GM10847 (cell line): ENCODE measurements around the gene MAP6D1.

Source experiments
- POLR2A ChIP-seq: IDR thresholded peaks from 2 replicates; pipeline ENCODE4 v1.6.1; 2011; ENCODE audit not compliant: insufficient read length; ENCODE audit errors: extremely low read depth

MAP6D1 gene

DNA sequence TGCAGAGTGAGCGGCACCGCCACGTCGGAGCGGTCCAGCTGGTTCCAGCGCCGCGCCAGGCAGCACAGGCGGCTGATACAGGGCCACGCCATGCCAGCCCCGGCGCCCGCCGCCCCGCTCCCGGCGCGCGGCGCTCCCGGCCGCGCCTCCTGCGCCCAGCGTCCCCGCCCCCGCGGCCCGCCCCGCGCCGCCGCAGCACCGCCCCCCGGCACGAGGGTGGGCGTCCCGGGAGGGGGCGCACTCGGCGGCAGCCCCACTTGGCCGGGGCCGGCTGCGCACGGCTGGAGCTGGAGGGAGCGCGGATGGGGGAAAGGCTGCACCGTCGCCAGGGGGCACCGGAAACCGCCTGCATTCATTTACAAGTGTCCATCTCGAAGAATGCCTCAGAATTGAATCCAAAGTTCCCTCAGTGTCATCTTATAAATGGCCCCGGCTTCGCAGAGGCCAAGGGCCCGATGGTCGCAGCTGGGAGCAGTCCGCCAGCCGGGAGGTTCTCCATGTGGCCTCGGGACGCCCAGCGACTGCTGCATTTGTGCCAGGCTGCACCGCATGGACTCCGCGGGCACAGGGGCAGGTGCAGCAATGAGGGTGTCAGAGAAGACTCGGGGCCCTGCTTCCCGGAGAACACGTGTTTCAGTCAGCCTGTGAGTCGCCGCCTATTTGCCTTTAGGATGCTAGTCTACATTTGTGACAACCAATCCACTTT, at the start of gene MAP6D1:
Gene MAP6D1 (minus strand): TSS at position 122 of the 706 bp plus-strand sequence. CDS start 30 bp downstream, at position 92.
- TF ChIP-seq POLR2A, result no peak

- TF ChIP-seq POLR2A, result no peak
These were observed 48.5 kb upstream of the MAP6D1 start for GRCh38 chr3:183873914-183874313.

DNA sequence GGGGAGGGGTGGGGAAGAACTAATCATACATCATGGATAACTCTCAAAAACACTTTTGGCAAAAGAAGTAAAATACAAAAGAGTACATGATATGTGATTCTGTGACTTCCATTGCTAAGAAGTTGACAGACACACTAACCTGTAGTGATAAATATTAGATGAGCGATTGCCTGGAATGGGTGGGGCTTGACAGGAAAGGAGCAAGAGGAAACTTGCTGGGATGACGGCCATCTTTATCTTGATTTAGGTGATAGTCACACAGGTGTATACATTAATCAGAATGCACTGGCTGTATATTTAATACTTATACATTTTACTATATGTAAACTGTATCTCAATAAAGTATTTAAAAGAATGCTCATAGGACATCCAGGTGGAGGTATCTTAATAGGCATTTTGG, 46.2 kb upstream of the MAP6D1 start:
- no peak for TF ChIP-seq POLR2A

GRCh38 chr3:183870563-183870962, 45.2 kb upstream of the MAP6D1 start:
- TF ChIP-seq POLR2A, result no peak

GRCh38 chr3:183868796-183869195, 43.4 kb upstream of the MAP6D1 start:
- TF ChIP-seq POLR2A, result no peak

- no peak for TF ChIP-seq POLR2A
These were observed 37.2 kb upstream of the MAP6D1 start for GRCh38 chr3:183862610-183863009.

- no peak for TF ChIP-seq POLR2A
These were observed 32.5 kb upstream of the MAP6D1 start for GRCh38 chr3:183857863-183858262.

DNA sequence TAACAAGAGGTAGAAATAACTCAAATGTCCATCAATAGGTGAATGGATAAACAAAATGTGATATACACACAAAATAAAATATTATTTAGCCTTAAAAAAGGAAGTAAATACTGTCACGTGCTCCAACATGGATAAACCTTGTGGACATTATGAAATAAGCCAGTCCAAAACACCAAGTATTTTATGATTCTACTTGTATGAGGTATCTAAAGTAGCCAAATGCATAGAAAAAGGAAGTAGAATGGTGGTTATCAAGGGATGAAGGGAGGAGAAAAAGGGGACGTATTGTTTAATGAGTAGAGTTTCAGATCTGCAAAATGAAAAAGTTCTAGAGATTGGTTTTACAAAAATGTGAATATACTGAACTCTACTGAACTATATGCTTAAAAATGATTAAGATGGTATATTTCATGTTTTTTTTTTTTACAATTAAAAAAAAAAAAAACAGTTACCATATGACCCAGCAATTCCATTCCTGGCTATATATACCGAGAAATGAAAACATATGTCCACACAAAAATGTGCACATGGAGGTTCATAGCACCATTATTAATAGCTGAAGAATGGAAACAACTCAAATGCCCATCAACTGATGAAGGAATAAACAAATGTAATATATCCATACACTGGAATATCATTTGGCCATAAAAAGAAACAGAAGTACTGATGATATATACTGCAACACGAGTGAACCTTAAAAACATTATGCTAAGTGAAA, 29.1 kb upstream of the MAP6D1 start:
- no peak for TF ChIP-seq POLR2A

- TF ChIP-seq POLR2A, result no peak
These were observed 20.4 kb upstream of the MAP6D1 start for GRCh38 chr3:183845608-183846288.

GRCh38 chr3:183845090-183845489, 19.7 kb upstream of the MAP6D1 start:
- no peak for TF ChIP-seq POLR2A

- no peak for TF ChIP-seq POLR2A
These were observed 19.2 kb upstream of the MAP6D1 start for GRCh38 chr3:183844606-183845005.

- TF ChIP-seq POLR2A, result no peak
These were observed 14.4 kb upstream of the MAP6D1 start for GRCh38 chr3:183839751-183840150.

GRCh38 chr3:183837894-183838293, 12.5 kb upstream of the MAP6D1 start:
- TF ChIP-seq POLR2A, result no peak

- no peak for TF ChIP-seq POLR2A
These were observed 12.0 kb upstream of the MAP6D1 start for GRCh38 chr3:183837390-183837789.

DNA sequence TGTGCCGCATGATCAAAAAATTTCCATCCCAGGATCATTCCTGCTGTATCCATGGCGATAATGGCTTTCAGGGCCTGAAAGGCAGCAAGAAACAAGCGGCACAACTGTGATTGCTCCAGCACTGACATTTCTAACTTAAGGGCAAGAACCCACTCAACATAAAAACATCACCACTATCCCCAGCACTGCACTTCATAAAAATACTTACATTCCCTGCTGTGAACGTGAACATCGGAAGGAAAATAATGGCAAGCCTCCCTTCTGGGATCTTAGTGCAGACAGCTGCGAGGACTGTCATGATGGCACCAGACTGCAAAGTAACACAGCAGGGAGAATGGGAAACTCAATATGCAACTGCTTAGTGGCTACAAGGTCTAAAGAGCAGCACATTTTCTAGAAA, 8.1 kb upstream of the MAP6D1 start:
- no peak for TF ChIP-seq POLR2A

DNA sequence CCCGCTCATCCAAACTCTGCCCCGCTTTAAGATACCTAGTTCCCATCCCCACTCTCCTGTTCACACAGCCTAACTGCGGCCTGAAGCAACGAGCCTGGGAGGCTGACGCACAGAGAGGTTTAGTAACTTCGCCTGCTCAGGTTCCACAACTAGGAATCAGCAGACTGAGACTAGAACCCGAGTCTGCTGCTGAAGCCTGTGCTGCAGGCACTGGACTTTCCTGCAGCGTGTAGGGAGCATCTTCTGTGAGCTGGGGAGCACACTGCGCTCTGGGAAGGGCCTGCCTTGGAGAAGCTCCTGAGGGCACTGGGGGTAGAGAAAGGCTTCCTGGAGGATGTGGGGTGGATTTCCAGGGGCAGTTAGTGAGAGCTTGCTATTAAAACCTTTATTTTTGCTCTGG, 4.8 kb upstream of the MAP6D1 start:
- no peak for TF ChIP-seq POLR2A

DNA sequence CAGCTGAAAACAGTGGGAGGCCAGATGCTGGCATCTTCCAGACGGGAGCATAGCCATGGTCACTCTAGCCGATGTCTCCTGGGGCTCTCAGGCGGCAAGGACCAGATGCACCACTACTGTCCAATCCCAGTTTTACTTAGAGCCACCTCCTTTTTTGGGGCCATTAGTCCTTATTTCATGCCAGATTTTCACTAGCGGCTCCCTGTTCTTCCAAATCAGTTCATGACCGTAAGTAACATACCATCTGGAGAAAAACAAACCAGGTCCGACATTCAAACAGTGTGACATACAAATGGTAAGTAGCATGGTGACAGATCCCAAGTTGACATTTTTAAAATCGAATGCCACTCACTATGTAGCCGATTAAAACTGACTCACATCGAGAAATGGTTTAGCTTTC, 4.1 kb upstream of the MAP6D1 start:
- TF ChIP-seq POLR2A, result no peak

DNA sequence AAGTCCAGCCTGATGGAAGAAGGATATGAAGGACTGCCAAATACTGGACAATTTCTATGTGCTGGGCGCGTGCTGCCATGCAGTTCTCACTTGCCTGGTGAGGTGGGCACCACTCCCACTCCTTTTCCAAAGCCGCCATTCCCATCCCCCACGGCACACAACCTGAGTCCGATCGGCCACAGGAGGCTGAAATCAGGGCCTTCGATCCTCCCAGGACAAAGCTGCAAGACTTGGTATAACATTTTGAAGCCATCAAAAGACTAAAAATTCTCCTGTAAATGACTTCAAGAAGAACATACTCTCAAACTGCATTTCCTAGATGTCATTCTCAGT, 3.1 kb upstream of the MAP6D1 start:
- TF ChIP-seq POLR2A, result no peak
